Left ventricle myocardium inferior (tissue), 1 donor: ENCODE data around the gene LTN1. TPM values are rescaled to one million over a fixed set of nuclear protein-coding genes. Genes with fewer than 3 reads are reported as not detected.
"Not testable (repeated sequence)": the region's sequence is repeated elsewhere in the genome, so short reads cannot be mapped to it uniquely, and the experiment has no call there.

Experiments used
- DNase-seq: peaks from one replicate; pipeline ENCODE4 v3.0.0-alpha.2; 2020
- H3K27ac ChIP-seq: fragments of 200-600 bp; replicated peaks from 2 replicates; pipeline ENCODE4 v1.8.0; 2021
- H3K27me3 ChIP-seq: fragments of 200-600 bp; 2 replicates; pipeline ENCODE4 v1.8.0; 2021; ENCODE audit warnings: low read depth
- H3K36me3 ChIP-seq: fragments of 200-600 bp; 2 replicates; pipeline ENCODE4 v1.8.0; 2021
- H3K4me1 ChIP-seq: fragments of 200-600 bp; 2 replicates; pipeline ENCODE4 v1.8.0; 2021
- H3K4me3 ChIP-seq: fragments of 200-600 bp; 2 replicates; pipeline ENCODE4 v1.8.0; 2021; ENCODE audit warnings: mild to moderate bottlenecking, moderate library complexity
- H3K9me3 ChIP-seq: fragments of 200-600 bp; replicated peaks from 2 replicates; pipeline ENCODE4 v1.8.0; 2021
- CTCF ChIP-seq: fragments of 200-600 bp; IDR thresholded peaks from 2 replicates; pipeline ENCODE4 v1.8.0; 2021; ENCODE audit warnings: antibody characterized with exemption, mild to moderate bottlenecking, borderline replicate concordance
- intact Hi-C: fragments of 100-400 bp; cut with micrococcal nuclease; formaldehyde crosslinking; loops from one replicate; pipeline ENCODE4 v1.11.0; 2022
- total RNA-seq: library from RNA; stranded (reverse); fragmentation: NEBNext Ultra II Directional; extraction: Animal tissue kit (Norgen Biotek cat#: 25700); gene quantifications from one replicate; pipeline ENCODE4 v1.2.1, GENCODE V29; 2021
- donor health status: DM: no; HTN: yes; CAD: no; lungs with severe emphysema.

The LTN1 gene
- total RNA-seq, 1 donor from 2014 or later: 16.6 TPM

- Histone ChIP-seq H3K27me3 (no peaks in the 10 kb centered on the region), H3K4me3 (no peak overlapping the region), H3K27ac (no peak overlapping the region), H3K4me1 (peaks cover 6% of the 10 kb centered on the region), H3K9me3 (no peaks in the 10 kb centered on the region), H3K36me3 (peaks cover 74% of the 10 kb centered on the region)
- DNase-seq: no peak
- TF ChIP-seq CTCF: no peak
- intact Hi-C loops: no loop called here
Measured at GRCh38 chr21:28937737-28938136, 54.9 kb downstream of the LTN1 start.

- H3K36me3 ChIP-seq: peaks cover 74% of the 10 kb centered on the region
- intact Hi-C loops: no loop called here
- no peak for TF ChIP-seq CTCF
Measured at GRCh38 chr21:28936721-28937120, 56.0 kb downstream of the LTN1 start.

GRCh38 chr21:28936036-28936435, 56.6 kb downstream of the LTN1 start:
- no peaks in the 10 kb centered on the region for H3K9me3 ChIP-seq
- intact Hi-C loops: no loop called here
- H3K27ac ChIP-seq: no peak overlapping the region
- H3K4me1 ChIP-seq: peaks cover 6% of the 10 kb centered on the region
- peaks cover 76% of the 10 kb centered on the region for H3K36me3 ChIP-seq
- no peak for DNase-seq
- H3K4me3 ChIP-seq: no peak overlapping the region
- no peaks in the 10 kb centered on the region for H3K27me3 ChIP-seq
- TF ChIP-seq CTCF: no peak

More at GRCh38 chr21:28936721-28937120, 56.0 kb downstream of the LTN1 start:
- H3K4me1 ChIP-seq: peaks cover 6% of the 10 kb centered on the region
- no peak overlapping the region for H3K4me3 ChIP-seq
- DNase-seq: no peak
- H3K27ac ChIP-seq: no peak overlapping the region
- H3K27me3 ChIP-seq: no peaks in the 10 kb centered on the region
- H3K9me3 ChIP-seq: no peaks in the 10 kb centered on the region

GRCh38 chr21:28932717-28933116, 60.0 kb downstream of the LTN1 start:
- intact Hi-C loops: no loop called here
- TF ChIP-seq CTCF: no peak
- no peaks in the 10 kb centered on the region for H3K27me3 ChIP-seq
- no peaks in the 10 kb centered on the region for H3K9me3 ChIP-seq
- H3K27ac ChIP-seq: no peak overlapping the region
- no peaks in the 10 kb centered on the region for H3K4me1 ChIP-seq
- no peak for DNase-seq
- peaks cover 86% of the 10 kb centered on the region for H3K36me3 ChIP-seq
- H3K4me3 ChIP-seq: no peak overlapping the region

- H3K9me3 ChIP-seq, H3K27ac ChIP-seq, intact Hi-C loops, DNase-seq, H3K4me3 ChIP-seq, H3K27me3 ChIP-seq, H3K4me1 ChIP-seq: not testable (repeated sequence)
- H3K36me3 ChIP-seq: peaks cover 79% of the 10 kb centered on the region
Measured at GRCh38 chr21:28931708-28932372, 60.8 kb downstream of the LTN1 start.

GRCh38 chr21:28928578-28929420, 63.9 kb downstream of the LTN1 start:
- H3K36me3 ChIP-seq: peaks cover 55% of the 10 kb centered on the region
- intact Hi-C loops: no loop called here

More at GRCh38 chr21:28928578-28929420, 63.9 kb downstream of the LTN1 start:
- no peak for DNase-seq
- Histone ChIP-seq H3K4me1 (no peaks in the 10 kb centered on the region), H3K27me3 (no peaks in the 10 kb centered on the region), H3K4me3 (no peak overlapping the region), H3K9me3 (no peaks in the 10 kb centered on the region), H3K27ac (no peak overlapping the region)
- no peak for TF ChIP-seq CTCF
